ENCODE data around the gene ZNF500. TPM values are rescaled to one million over a fixed set of nuclear protein-coding genes. Genes with fewer than 3 reads are reported as not detected.

ZNF500 gene
- total RNA-seq, 1 donor from 2014 or later: 13.1 TPM

DNA sequence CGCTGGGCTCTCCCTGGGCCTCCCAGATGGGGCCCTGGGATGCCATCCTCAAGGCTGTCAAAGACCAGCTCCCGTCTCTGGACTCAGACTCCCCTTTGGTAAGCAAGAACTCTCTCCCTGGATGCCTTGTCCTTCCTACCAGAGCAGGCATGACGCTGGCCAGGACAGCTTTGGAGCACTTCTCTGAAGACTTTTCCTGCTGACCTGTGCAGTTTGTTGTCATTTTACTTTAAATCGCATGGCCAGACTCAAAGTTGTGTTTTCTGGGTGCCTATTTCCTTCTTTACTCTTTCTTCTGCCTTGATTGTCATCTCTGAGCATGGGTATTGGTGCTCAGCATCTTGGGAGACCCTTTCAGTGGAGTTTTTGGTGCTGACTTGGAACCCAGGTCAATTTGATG, 30.4 kb downstream of the ZNF500 start:
- no peaks in the 10 kb centered on the region for H3K36me3 Mint-ChIP-seq (ENCODE audit: low read depth)
- H3K27me3 Mint-ChIP-seq (ENCODE audit: low read depth): no peaks in the 10 kb centered on the region
- no peak overlapping the region for H3K27ac Mint-ChIP-seq (ENCODE audit: unreplicated experiment)
- no peaks in the 10 kb centered on the region for H3K9me3 Mint-ChIP-seq (ENCODE audit: low read depth)
- no peak for DNase-seq (ENCODE audit: low spot score)
- H3K4me3 Mint-ChIP-seq (ENCODE audit: unreplicated experiment): no peak overlapping the region
- peaks cover 15% of the 10 kb centered on the region for H3K4me1 Mint-ChIP-seq (ENCODE audit: low read depth)
- no peak for TF ChIP-seq CTCF (IDR thresholded peaks at IDR 0.05)

DNA sequence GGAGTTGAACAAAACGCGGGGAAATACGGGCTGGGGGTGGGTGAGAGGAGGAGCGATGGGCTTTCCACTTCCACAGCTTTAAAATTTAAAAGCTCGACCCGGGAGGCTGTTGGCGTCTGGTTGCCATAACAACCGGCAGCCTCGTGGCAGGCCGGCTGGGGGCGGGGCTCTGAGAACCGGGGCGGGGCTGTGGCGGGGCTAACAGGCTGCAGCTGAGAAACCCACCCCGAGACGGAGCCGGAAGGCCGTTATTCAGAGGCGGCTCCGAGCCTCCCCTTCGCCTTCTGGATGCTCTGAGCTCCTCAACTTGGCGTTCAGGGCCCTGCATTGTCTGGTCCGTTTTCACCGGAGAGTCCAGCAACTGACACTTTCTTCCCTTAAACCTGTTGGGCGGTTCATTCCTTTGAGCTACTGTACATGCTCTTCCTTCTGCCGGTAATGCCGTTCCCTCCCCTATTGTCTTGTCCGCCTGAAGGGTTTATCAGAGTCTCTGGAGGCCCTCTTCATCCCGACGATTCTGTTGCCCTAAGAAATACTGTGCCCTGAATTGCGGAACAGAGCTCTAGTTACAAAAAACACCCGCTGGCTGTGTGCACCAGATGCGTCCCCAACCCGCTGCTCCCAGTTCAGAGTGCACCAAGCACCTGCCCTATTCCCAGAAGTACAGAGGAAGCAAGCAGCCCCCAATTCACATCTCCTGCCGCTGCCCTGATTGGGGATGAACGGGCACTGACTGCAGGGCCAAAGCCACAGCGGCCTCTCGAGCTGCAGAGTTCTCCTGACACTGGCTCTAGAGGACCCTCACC, 32.0 kb downstream of the ZNF500 start:
- TF ChIP-seq CTCF (IDR thresholded peaks at IDR 0.05): peak; percentile 9
- peaks cover 15% of the 10 kb centered on the region for H3K4me1 Mint-ChIP-seq (ENCODE audit: low read depth)
- DNase-seq (ENCODE audit: low spot score): peak; percentile 94
- H3K4me3 Mint-ChIP-seq (ENCODE audit: unreplicated experiment): peak overlapping the region; percentile 92
- H3K27me3 Mint-ChIP-seq (ENCODE audit: low read depth): no peaks in the 10 kb centered on the region
- peaks cover 4% of the 10 kb centered on the region for H3K36me3 Mint-ChIP-seq (ENCODE audit: low read depth)
- H3K9me3 Mint-ChIP-seq (ENCODE audit: low read depth): no peaks in the 10 kb centered on the region
- peak overlapping the region; percentile 89 for H3K27ac Mint-ChIP-seq (ENCODE audit: unreplicated experiment)

DNA sequence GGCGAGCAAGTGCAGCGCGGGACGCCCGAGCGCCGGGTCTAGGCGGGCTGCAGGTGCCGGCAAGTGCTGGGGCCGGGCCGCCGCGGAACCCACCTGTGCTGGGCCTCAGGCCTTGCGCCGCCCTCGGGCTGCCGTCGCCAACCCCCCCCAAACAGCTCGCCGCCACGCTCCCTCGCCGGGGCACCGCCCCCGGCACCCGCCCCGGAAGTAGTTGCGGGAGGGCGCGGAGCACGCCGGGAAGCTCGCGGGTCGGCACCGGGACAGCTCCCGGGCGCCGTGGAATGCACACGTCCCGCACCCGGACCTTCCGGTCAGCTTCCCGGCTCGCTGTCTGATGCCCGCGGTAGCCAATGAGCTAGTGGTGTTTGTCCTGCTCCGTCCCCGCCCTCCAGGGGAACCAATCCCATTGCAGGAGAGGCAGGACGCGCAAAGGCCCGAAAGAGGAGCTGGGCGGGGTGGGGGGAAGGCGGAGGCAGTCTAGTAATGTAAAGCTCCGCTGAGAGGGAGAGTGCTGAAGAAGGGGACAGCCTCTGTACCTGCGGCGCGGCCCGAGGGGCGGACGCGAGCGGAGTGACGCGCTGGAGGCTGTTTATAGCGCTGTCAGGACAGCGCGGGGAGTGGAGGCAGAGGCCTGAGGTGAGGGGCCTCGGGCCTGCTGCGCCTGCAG, 32.8 kb downstream of the ZNF500 start, which contains the start of the genes ANKS3 and DNAAF8:
TSS of gene ANKS3 (minus strand) at position 209 of the 667 bp plus-strand sequence. CDS start 4,122 bp downstream, outside the sequence.
TSS of gene DNAAF8 (plus strand) at position 475 of the 667 bp plus-strand sequence. CDS start 1,978 bp downstream, outside the sequence.
- no peaks in the 10 kb centered on the region for H3K27me3 Mint-ChIP-seq (ENCODE audit: low read depth)
- H3K4me1 Mint-ChIP-seq (ENCODE audit: low read depth): peaks cover 15% of the 10 kb centered on the region
- peaks cover 6% of the 10 kb centered on the region for H3K36me3 Mint-ChIP-seq (ENCODE audit: low read depth)
- peak within 1 kb of the TSS; percentile 89 for H3K27ac Mint-ChIP-seq (ENCODE audit: unreplicated experiment)
- TF ChIP-seq CTCF (IDR thresholded peaks at IDR 0.05): no peak
- no peaks in the 10 kb centered on the region for H3K9me3 Mint-ChIP-seq (ENCODE audit: low read depth)
- peak; percentile 99 for DNase-seq (ENCODE audit: low spot score)
- peak within 1 kb of the TSS; percentile 92 for H3K4me3 Mint-ChIP-seq (ENCODE audit: unreplicated experiment)

- Mint-ChIP-seq H3K27ac (ENCODE audit: unreplicated experiment) (peak overlapping the region; percentile 74), H3K4me1 (ENCODE audit: low read depth) (peaks cover 15% of the 10 kb centered on the region), H3K27me3 (ENCODE audit: low read depth) (no peaks in the 10 kb centered on the region), H3K9me3 (ENCODE audit: low read depth) (no peaks in the 10 kb centered on the region), H3K4me3 (ENCODE audit: unreplicated experiment) (peak overlapping the region; percentile 92), H3K36me3 (ENCODE audit: low read depth) (peaks cover 10% of the 10 kb centered on the region)
- DNase-seq (ENCODE audit: low spot score): no peak
- TF ChIP-seq CTCF (IDR thresholded peaks at IDR 0.05): no peak
Measured at GRCh38 chr16:4733747-4734062, 33.3 kb downstream of the ZNF500 start.

DNA sequence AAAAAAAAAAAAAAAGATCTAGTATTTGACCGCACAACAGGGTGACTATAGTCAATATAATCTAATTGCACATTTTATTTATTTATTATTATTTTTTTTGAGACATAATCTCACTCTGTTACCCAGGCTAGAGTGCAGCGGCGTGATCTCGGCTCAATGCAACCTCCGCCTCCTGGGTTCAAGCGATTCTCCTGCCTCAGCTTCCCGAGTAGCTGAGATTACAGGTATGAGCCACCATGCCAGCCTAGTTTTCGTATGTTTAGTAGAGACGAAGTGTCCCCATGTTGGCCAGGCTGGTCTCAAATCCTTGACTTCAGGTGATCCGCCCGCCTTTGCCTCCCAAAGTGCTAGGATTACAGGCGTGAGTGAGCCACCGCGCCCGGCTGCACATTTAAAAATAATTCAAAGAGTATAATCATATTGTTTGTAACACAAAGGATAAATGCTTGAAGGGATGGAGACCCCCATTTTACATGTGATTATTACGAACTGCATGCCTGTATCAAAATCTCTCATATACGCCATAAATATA, 33.7 kb downstream of the ZNF500 start:
- H3K27ac Mint-ChIP-seq (ENCODE audit: unreplicated experiment): peak overlapping the region; percentile 74
- H3K4me3 Mint-ChIP-seq (ENCODE audit: unreplicated experiment): peak overlapping the region; percentile 92

More for the DNA sequence above, 33.7 kb downstream of the ZNF500 start:
- DNase-seq (ENCODE audit: low spot score): no peak
- no peak for TF ChIP-seq CTCF (IDR thresholded peaks at IDR 0.05)
- Mint-ChIP-seq H3K9me3 (ENCODE audit: low read depth) (no peaks in the 10 kb centered on the region), H3K36me3 (ENCODE audit: low read depth) (peaks cover 11% of the 10 kb centered on the region), H3K4me1 (ENCODE audit: low read depth) (peaks cover 15% of the 10 kb centered on the region), H3K27me3 (ENCODE audit: low read depth) (no peaks in the 10 kb centered on the region)
